Bronchial epithelial cell (primary cell): Measurements from ENCODE around the gene BPIFB1. TPM values are rescaled to one million over a fixed set of nuclear protein-coding genes. Genes with fewer than 3 reads are reported as not detected.

Experiments used
- DNase-seq: peaks from one replicate; pipeline ENCODE4 v3.0.0-alpha.2; 2010; ENCODE audit warnings: low read depth
- FAIRE-seq: peaks from 2 replicates; lab custom pipeline; 2011; peaks lifted over from hg19 to GRCh38; lab: Jason Lieb, UNC
- H3K27me3 ChIP-seq: 2 replicates; pipeline ENCODE4 v1.5.1; 2011; ENCODE audit warnings: low read length; ENCODE audit not compliant: control insufficient read depth, insufficient read depth
- H3K36me3 ChIP-seq: 2 replicates; pipeline ENCODE4 v1.5.1; 2011; ENCODE audit warnings: low read length; ENCODE audit not compliant: control insufficient read depth, insufficient read depth
- H3K4me3 ChIP-seq: 2 replicates; pipeline ENCODE4 v1.5.1; 2011; ENCODE audit warnings: mild to moderate bottlenecking, low read depth, low read length, control low read depth
- total RNA-seq: library from RNA; depleted of rRNA; stranded (reverse); fragments of >200 nt; gene quantifications from 2 replicates; pipeline ENCODE4 v1.2.1, GENCODE V29; 2014
- TF ChIP-seq, protein P1 (sequence below): IDR thresholded peaks from 2 replicates; pipeline ENCODE4 v1.5.1; 2011; ENCODE audit warnings: mild to moderate bottlenecking, moderate library complexity, low read length, control low read depth, inconsistent platforms; ENCODE audit not compliant: insufficient read depth, severe bottlenecking

BPIFB1 gene
- total RNA-seq, 1 donor from 2014 or later: not detected

GRCh38 chr20:33261465-33261864, 21.5 kb upstream of the BPIFB1 start:
- H3K27me3 ChIP-seq: no peaks in the 10 kb centered on the region
- FAIRE-seq: peak; percentile 36
- DNase-seq: no peak
- TF ChIP-seq, protein P1, sequence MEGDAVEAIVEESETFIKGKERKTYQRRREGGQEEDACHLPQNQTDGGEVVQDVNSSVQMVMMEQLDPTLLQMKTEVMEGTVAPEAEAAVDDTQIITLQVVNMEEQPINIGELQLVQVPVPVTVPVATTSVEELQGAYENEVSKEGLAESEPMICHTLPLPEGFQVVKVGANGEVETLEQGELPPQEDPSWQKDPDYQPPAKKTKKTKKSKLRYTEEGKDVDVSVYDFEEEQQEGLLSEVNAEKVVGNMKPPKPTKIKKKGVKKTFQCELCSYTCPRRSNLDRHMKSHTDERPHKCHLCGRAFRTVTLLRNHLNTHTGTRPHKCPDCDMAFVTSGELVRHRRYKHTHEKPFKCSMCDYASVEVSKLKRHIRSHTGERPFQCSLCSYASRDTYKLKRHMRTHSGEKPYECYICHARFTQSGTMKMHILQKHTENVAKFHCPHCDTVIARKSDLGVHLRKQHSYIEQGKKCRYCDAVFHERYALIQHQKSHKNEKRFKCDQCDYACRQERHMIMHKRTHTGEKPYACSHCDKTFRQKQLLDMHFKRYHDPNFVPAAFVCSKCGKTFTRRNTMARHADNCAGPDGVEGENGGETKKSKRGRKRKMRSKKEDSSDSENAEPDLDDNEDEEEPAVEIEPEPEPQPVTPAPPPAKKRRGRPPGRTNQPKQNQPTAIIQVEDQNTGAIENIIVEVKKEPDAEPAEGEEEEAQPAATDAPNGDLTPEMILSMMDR: no peak
- no peak overlapping the region for H3K4me3 ChIP-seq
- H3K36me3 ChIP-seq: no peaks in the 10 kb centered on the region

DNA sequence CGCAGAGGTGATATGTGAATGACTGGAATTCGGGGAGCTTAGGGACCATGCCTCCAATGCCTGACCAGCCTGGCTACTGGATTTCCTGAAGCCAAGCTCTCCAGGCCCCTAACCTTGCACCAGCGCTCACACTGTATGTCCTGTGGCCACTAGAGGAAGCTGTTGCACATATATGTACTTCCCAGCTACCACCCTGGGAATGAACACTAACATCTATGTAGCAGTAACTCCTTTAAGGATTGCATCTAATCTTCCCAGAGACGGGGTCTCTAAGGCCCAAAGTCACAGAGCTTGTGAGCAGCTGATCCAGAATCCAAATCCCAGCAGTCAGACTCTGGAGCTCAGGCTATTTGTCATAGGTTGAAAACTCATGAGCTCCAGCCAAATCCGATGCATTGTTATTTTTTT, 20.4 kb upstream of the BPIFB1 start:
- H3K36me3 ChIP-seq: no peaks in the 10 kb centered on the region
- H3K4me3 ChIP-seq: no peak overlapping the region
- no peak for FAIRE-seq
- no peaks in the 10 kb centered on the region for H3K27me3 ChIP-seq
- TF ChIP-seq, protein P1: peak; percentile 82
- peak; percentile 52 for DNase-seq

DNA sequence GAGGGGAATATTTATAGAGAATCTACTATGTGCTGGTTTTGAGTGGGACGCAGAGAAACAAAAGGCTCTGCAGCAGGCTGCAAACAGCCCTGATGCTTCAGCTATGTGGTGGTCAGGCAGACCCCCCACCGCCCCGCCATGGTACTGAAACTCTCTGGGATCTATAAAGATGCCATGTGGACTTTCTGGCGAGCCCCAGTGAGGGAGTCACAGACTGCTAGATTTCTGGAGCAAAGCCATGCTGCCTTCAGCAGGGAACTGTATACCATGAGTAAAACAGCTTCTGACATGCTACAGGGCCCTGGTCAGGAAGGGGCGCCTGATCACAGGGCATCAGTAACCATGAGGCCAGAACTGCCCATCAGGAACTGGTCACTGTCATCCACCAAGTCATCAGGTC, 19.2 kb upstream of the BPIFB1 start:
- DNase-seq (no peak), FAIRE-seq (no peak)
- Histone ChIP-seq H3K4me3 (no peak overlapping the region), H3K36me3 (no peaks in the 10 kb centered on the region), H3K27me3 (no peaks in the 10 kb centered on the region)
- TF ChIP-seq, protein P1: no peak

GRCh38 chr20:33267701-33268100, 15.3 kb upstream of the BPIFB1 start:
- Histone ChIP-seq H3K4me3 (no peak overlapping the region), H3K27me3 (no peaks in the 10 kb centered on the region), H3K36me3 (no peaks in the 10 kb centered on the region)
- FAIRE-seq: no peak
- DNase-seq: no peak
- TF ChIP-seq, protein P1: no peak

GRCh38 chr20:33272155-33272873, 10.7 kb upstream of the BPIFB1 start:
- TF ChIP-seq, protein P1: no peak
- peak; percentile 40 for FAIRE-seq

More at GRCh38 chr20:33272155-33272873, 10.7 kb upstream of the BPIFB1 start:
- Histone ChIP-seq H3K4me3 (no peak overlapping the region), H3K36me3 (no peaks in the 10 kb centered on the region), H3K27me3 (peaks cover 4% of the 10 kb centered on the region)
- DNase-seq: no peak
